GM18526 (cell line): ENCODE measurements around the gene DDX59.

ENCODE experiments used
- POLR2A ChIP-seq: IDR thresholded peaks from 3 replicates; pipeline ENCODE4 v1.6.1; 2011; ENCODE audit not compliant: insufficient read length; ENCODE audit errors: extremely low read depth

Gene DDX59

GRCh38 chr1:200676829-200677228 is 7.1 kb upstream of the DDX59 start:
- no peak for TF ChIP-seq POLR2A

GRCh38 chr1:200675588-200675852 is 5.8 kb upstream of the DDX59 start:
- TF ChIP-seq POLR2A: no peak

DNA sequence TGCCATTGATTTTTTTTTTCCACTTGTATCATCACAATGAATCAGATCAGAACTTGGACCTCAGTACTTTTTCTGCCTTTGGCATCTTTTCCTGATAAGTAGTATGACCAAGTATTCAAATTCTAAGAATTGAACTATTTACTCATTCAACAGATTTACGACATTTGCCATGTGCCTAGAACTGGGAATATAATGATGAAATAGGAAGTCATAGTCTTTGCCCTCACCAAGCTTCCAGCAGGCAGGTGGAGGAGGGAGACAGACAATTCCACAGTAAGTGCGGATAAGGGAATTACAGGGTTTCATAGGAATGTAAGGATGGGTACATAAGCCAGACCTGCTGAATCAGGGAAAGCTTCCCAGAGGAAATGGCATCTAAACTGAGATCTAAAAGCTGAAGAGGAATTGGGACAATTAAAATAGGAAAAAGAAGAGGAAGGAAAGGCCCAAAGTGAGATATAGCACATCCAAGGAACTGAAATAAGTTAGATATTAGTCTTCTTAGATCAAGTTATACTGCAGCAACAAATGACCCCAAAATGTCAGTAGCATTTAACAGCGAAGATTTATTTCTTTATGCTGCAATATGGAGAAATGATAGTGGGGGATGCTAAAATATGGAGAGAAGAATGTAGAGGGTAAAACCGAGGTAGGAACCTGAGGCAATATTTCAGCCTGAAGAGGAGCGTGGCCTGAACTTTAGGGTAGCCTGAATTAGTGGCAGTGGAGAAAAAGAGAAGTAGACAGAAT is 5.3 kb upstream of the DDX59 start:
- no peak for TF ChIP-seq POLR2A

GRCh38 chr1:200673952-200674823 is 4.5 kb upstream of the DDX59 start:
- TF ChIP-seq POLR2A: no peak

- TF ChIP-seq POLR2A: no peak
Measured at GRCh38 chr1:200671235-200671786, 1.6 kb upstream of the DDX59 start.

DNA sequence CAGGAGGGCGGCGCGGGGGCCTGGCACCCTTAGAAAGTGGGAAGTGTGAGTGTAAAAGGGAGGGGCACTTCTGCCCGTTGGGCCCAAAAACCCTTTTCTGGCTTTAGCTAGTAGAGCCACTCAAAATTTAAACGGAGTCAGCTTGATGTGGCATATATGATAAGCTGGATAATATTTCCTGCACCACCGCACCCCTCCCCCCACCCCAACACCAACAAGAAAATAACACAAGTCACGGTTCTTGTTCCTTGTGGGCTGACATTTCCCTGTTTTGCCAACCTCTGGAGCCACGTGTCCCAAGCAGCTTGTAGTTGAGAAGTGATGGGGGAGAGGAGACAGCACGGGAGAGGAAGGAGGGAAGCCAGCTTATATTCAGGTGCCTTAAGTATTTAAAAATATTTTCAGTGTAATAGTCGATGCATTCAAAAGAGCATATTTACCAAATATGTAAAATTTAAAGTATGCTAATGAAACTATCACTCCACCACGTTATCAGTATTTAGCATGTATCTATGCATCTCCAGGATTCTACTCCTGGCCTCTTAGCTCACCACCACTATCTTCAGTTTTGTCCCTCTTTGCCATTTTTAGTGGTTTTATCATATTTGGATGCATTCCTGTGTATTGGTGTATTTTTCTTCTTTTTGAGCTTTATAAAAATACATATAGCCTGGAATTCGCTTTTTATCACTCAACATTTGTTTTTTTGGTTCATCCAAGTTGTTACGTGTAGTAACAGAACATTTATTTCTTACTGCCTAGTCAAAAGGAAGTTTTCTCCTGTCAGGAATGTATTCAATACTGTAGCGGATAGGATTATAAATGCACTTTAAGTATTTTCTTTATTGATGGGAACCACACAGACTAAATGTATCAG is 773 bp upstream of the DDX59 start:
- TF ChIP-seq POLR2A: no peak

GRCh38 chr1:200668514-200669313 is 993 bp downstream of the DDX59 start:
- no peak for TF ChIP-seq POLR2A

DNA sequence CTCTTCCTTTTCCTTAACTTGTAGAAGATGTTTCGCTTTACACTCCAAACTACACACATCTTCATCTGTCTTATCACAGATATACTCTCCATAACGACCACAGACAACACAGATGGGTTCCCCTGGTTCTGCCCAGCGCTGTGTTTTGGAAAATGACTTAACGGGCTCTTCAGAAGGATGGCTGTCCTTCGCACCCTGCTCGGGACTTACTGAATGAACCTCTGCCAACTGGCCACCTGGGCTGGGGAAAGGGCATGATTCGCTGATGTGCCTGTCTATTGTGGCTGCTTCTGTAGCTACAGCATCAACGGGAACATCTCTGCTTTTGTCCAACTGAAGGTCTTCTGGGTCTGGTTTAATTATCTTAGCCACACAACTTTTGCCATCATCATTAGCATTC is 3.4 kb downstream of the DDX59 start:
- no peak for TF ChIP-seq POLR2A

DNA sequence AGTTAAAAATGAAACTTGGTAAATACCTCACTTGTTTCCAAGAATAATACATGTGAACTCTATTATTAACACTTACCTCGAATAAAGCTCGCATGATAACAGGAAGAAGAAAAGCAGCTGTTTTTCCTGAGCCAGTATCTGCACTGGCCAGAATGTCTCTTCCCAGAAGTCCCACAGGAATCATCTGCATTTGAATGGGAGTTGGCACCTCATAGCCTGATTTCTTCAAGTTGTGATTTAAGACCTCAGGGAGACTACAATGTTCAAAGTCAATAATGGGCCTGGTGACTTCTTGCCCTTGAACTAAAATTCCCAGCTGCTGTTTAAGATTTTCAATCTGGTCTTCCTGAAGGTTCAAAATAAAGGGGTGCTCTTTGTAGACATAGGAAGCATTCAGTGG is 3.8 kb downstream of the DDX59 start:
- TF ChIP-seq POLR2A: no peak

GRCh38 chr1:200660719-200661118 is 9.0 kb downstream of the DDX59 start:
- no peak for TF ChIP-seq POLR2A

DNA sequence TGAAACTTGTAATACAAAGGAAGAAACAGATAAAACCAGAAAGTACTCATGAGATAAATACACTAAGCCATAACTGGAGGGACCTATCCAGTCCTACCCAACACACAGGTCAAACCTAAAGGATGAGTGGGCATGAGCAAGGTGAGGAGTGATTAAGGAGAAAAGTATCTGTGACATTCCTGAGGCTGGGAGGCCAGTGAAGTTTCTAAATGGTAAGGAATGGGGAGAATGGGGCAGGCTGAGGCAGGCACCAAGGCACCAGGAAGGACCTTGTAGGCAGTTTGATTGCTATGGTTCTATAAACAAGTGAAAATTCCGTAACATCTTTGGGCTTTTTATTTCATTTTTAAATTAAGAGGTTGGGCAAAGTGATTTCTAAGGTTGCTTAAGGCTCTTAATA is 10.4 kb downstream of the DDX59 start:
- TF ChIP-seq POLR2A: no peak

DNA sequence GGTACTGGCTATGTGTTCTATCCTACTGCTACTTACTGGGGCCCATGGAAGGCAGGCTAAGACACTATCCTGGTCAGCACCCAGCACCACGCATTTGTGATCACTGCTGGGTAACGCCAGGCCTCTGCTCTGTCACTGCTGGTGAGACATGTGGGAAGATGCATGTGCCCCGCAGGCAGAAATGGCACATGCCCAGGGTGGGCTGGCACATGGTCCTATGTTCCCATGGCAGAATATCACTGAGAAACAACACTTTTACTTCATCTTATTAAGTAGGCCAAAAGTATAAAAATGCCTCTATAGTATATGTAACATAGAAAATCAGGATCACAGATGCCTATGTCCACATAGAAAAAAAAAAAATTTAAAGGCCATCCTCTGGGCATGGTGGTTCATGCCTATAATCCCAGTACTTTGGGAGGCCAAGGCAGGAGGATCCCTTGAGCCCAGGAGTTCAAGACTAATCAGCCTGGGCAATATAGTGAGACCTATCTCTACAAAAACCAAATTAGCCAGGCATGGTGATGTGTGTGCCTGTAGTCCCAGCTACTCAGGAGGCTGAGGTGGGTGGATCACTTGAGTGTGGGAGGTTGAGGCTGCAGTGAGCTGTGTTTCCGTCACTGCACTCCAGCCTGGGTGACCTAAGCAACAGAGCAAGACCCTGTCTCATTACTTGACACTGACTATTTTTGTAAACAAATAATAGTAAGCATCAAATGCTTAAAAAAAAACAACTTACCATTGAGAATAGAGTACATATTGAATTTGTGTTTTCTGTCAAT is 11.5 kb downstream of the DDX59 start:
- TF ChIP-seq POLR2A: no peak

DNA sequence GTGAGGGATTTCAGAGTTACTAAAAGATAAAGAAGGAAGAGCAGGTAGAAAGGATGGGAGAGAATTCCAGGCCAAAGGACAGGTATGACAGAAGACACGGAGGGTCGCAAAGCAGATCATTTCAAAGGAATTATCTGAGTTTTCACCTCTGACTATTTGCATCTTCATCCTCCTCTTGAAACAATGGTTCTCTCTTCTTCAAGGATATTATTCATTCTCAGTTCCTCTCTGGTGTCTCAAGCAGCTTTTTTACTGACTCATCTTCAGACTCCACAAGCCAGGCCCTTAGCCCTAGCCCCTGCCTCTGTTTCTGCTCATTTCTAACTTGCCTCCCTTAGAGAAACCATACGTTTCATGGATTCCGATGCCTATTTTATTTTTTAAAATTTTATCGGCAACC is 15.0 kb downstream of the DDX59 start:
- no peak for TF ChIP-seq POLR2A

DNA sequence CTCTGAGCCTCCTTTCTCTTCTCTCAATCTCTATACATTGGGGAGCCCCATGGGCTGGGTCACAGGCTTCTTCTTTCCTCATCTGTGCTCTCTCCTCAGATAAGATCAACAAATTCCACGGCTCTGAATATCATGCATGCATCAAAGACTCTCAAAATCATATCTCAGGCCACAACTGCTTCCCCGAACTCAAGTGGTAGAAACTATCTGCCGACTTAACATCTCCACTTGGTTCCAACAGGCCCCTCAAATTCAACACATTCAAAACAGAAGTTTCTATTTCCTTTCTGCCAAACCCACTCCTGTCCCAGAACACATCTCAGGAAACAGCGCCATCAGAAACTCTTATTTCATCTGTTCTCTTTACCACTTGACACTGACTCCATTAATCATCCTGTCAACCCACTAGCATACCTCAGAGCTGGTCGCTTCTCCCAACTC is 16.7 kb downstream of the DDX59 start:
- no peak for TF ChIP-seq POLR2A
